Measurements from ENCODE around the gene IL15RA.

DNA sequence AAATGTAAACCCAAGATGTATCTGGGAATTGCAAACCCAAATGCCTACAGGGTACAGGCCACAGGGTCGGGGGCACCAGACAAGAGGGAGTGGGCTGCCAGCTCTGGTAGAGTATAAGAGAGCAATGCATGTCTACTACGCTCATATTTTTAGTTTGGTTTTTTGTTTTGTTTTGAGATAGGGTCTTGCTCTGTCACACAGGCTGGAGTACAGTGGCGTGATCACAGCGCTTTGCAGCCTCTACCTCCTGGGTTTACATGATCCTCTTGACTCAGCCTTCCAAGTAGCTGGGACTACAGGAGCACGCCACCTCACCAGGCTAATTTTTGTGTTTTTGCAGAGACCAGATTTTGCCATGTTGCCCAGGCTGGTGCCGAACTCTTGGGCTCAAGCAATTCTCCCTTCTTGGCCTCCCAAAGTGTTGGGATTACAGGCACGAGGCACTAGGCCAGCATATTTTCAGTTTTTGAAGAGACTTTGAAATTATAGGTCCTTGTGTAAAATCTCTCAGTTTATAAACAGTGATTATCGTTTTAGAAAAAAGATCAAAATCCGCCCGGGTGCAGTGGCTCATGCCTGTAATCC, 11.1 kb upstream of the IL15RA start:
- TF ChIP-seq, protein P1, sequence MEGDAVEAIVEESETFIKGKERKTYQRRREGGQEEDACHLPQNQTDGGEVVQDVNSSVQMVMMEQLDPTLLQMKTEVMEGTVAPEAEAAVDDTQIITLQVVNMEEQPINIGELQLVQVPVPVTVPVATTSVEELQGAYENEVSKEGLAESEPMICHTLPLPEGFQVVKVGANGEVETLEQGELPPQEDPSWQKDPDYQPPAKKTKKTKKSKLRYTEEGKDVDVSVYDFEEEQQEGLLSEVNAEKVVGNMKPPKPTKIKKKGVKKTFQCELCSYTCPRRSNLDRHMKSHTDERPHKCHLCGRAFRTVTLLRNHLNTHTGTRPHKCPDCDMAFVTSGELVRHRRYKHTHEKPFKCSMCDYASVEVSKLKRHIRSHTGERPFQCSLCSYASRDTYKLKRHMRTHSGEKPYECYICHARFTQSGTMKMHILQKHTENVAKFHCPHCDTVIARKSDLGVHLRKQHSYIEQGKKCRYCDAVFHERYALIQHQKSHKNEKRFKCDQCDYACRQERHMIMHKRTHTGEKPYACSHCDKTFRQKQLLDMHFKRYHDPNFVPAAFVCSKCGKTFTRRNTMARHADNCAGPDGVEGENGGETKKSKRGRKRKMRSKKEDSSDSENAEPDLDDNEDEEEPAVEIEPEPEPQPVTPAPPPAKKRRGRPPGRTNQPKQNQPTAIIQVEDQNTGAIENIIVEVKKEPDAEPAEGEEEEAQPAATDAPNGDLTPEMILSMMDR (IDR thresholded peaks at IDR 0.05) = no peak
- TF ChIP-seq POLR2AphosphoS5 (IDR thresholded peaks at IDR 0.05; ENCODE audit: insufficient read depth in 1 of 2, low read depth in 1 of 2) (no peak), POLR2A (IDR thresholded peaks at IDR 0.05) (no peak)
